GM18499 (cell line): ENCODE results near the gene CLHC1.
"Not testable (repeated sequence)": the region's sequence is repeated elsewhere in the genome, so short reads cannot be mapped to it uniquely, and the experiment has no call there.

Experiments used
- ATAC-seq: cut with Tn5 transposase; IDR thresholded peaks from one replicate; pipeline ENCODE4 v1.9.1; 2021; ENCODE audit warnings: moderate number of reproducible peaks; ENCODE audit not compliant: insufficient read depth, unreplicated experiment

Gene CLHC1

DNA sequence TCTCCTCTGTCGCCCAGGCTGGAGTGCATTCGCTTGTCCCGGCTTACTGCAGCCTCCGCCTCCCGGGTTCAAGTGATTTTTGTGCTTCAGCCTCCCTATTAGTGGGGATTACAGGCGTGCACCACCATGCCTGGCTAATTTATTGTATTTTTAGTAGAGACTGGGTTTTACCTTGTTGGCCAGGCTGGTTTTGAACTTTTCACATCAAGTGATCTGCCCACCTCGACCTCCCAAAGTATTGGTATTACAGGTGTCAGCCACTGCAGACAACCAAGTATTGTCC, 1.5 kb upstream of the CLHC1 start:
- ATAC-seq, result no peak

DNA sequence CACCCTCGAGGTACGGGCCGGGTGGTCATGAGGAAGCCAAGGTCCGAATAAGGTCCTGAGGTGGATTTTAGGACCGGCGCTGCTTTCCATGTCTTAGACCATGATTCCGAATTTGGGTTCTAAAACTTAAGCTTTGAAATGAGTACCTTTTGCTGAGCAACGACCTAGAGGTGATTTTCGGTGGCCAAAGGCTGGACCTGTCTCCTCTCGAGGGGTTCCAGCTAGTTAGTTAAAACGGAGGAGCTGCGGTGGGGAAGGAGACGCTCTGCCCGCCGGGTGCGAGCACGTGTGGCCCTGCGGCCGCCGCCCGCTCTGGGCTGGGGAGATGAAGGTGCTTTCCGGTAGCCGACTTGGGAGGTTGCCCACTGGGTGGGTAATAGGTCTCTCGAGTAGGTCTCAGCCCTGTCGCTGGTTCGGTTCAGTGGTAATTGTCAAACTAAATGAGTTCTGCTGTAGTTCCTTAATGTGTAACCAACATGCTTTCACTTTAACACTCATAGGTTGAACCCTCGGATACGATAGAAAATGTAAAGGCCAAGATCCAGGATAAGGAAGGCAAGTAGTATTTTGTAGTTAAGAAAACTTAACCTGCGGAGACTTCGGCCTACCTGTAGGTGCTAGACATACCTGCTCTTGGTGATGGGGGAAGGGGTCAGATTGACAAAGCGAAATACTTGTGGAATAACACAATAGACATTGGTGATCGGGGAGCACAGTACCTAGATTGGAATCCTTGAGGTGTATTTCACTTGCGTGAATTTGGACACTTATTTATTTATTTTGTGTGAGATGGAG, 967 bp upstream of the CLHC1 start:
- ATAC-seq, result peak; percentile 8

DNA sequence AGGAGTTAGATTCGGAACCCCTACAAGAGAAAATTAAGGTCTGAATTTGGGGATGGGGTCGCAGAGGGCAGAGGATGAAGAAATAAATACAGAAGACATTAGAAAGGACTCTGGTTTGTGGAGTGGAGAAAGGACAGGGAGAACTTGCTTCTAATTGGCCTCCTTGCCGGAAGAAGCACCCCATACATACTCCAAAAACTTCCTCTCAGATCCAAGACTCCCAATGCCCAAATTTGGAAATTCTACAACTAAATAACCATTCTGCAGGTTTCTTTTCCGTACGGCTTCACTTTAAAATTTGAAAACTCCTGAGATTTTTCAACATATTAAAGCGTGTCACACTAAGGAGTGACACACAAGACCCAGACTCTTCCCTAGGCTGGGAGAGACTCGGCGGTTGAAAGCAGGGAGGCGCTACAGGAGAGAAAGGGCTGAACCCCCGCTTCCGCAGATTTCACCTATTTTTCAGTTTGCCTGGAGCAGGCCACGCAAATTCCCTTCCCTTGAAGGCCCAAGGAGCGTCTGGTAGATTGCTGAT, 478 bp downstream of the CLHC1 start:
- ATAC-seq, result no peak

DNA sequence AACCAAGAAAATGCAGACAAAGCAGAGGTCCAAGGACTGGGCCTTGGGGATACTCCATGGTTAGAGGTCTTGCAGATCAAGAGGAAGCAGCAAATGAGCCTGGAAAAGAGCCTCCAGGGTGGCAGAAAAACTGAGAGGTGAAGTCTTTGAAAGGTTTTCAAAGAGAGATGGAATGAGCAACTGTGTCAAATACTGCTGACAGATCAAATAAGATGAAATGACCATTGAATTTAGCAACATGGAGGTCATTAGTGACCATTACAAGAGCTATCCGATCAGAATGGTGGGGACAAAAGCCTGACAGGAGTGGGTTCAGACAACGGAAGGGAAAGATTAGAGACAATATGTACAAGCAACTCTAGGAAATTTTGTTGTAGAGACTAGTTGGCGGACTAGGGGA, 1.5 kb downstream of the CLHC1 start:
- no peak for ATAC-seq

DNA sequence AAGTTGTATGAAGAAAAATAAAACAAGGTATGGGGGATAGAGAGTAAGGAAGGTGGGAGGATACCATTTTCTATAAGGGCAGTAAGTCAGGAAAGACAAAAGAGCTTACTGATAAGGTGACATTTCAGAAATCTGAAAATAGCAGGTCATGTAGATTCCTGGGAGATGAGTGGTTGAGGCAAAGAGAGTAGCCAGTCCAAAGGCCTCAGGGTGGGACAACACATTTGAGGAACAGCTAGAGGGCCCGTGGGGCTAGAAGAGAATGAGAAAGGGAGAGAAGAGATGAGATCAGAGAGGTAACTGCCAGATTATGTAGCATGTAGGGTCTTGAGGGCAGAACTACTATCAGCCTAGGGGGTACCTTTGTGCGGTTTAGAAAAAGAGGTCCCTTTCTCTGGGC, 2.9 kb downstream of the CLHC1 start:
- ATAC-seq, result no peak

DNA sequence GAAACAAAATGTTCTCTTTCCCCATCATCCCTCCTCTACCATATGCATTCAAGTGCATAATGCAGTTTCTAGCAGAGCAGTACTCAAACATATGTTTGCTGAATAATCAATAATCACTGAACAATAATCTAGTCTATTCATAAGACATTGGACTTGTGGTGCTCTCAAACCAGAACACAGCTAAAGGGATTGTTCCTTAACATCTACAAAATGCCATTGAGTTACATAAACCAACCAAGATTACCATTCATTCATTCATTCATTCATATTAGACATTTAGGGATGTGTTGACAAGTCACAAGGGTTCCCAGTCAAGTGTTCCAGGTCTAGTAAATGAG, 3.9 kb downstream of the CLHC1 start:
- ATAC-seq, result no peak

DNA sequence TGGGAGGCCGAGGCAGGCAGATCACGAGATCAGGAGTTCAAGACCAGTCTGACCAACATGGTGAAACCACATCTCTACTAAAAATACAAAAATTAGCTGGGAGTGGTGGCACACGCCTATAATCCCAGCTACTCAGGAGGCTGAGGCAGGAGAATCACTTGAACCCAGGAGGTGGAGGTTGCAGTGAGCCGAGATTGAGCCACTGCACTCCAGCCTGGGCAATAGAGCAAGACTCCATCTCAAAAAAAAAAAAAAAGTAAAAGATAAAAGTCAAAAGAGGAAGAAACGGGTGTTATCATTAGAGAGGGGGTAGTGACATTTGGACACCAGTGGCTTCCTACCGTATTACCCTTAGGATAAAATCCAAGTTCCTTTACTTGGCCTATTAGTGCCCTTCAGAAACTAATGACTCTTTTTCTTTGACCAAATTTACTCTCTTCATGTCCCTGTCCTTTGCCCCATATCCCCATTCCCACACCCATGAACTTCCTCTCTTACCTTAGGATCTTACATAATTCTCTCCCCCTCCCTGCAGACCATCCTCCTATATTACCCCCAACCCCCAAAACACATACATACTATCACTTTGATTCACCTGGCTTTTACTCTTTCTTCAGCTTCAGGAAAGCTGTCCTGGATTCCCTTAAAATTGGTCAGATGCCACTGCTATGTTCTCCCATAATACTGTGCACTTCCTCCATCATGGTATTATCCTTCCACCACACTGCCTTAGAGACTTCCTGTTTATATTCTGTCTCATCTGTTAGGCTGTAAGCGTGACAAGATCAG, 4.5 kb downstream of the CLHC1 start:
- ATAC-seq, result not testable (repeated sequence)

DNA sequence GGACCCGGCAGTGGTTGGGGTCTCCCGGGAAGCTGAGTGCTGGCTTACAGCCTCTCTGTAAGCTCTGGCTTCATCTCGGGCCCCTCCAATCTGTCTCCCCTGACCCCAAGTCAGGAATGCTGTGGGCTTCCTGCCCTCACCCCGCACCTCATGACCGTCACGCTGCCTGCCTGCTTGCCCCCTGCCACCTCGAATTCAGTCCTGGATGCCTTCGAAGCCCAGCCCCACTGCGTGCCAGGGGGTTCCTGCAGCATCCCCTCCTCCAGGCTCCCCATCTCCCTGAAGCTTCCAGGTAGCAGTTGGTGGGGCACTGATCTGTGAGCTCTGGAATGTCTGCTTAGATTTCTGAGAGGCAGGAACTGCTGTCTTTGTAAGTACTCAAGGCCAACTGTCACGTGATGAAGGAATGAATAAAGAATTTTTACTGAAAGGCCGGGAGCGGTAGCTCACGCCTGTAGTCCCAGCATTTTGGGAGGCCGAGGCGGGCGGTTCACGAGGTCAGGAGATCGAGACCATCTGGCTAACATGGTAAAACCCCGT, 6.5 kb downstream of the CLHC1 start:
- no peak for ATAC-seq

DNA sequence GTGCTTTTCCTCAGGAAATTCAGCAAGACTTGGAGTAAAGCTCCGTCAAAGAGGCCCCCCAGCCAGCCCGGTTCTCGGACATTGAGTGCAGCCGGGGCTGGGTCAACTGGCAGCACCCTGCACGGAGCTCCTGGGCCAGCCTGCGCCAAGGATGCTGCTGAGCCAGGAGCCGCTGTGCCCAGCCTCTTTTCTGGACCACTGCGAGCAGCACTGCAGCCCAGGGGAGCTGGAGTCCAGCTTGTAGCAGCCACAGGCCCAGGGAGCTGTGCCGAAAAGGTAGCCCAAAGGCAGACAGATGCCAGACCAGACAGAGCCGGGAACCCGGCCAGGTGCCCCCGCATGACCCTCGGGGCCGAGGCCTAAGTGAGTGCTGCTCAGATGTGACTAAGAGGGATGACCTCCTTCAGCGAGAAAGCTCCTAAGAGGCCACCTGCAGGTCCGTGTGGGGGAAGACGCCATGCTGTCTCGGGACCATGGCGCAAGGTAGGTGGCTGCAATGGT, 7.3 kb downstream of the CLHC1 start:
- ATAC-seq, result no peak

DNA sequence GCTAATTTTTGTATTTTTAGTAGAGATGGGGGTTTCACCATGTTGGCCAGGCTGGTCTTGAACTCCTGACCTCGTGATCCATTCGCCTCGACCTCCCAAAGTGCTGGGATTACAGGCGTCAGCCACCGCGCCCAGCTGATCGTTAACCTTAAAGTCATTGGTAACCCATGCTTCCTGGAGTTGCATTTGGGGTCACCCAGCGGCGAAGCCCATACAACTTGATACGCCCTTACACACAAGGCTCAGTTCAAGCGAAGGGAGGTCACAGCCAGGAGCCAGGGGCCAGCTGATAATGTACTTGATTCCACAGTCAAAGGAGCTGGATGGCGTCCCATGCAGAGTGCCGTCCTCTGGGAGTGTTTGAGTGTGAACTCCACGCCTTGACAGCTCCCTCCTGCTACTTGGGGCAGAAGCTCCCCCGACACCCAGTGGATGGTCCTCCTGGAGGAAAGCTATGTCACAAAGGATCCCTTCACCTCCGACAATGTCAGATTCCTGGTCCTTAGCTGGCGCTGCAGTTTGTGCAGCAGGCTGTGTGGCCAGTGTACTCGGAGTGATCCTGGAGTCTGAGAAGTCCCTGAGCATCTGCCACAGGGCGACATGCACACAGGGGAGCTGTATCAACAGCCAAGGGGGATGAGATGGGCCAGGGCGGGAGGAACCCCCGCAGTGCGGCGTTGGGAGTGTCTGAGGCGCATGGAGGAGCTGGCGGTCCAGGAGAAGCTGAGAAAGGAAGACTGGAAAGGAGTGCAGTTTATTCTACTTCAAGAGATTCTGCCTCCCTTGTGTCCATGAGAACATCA, 7.9 kb downstream of the CLHC1 start:
- no peak for ATAC-seq

DNA sequence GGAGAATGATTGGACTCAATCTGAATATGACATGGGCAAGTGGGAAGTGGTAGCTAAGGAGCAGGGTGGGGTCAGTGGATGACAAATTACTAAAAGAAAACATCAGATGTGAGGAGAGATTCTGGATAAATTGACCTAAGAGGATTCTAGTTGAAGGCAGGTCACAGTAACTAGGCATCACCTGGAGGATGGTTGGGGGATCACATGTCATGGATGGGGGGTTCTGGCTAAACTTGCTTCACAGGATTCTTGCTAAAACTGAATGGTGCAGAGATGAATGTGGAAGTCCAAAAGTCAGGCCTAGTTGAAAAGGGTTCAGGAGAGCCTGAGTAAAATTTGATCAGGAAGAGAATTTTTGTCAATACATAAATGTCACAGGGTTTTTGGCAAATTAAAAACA, 18.3 kb downstream of the CLHC1 start:
- no peak for ATAC-seq

DNA sequence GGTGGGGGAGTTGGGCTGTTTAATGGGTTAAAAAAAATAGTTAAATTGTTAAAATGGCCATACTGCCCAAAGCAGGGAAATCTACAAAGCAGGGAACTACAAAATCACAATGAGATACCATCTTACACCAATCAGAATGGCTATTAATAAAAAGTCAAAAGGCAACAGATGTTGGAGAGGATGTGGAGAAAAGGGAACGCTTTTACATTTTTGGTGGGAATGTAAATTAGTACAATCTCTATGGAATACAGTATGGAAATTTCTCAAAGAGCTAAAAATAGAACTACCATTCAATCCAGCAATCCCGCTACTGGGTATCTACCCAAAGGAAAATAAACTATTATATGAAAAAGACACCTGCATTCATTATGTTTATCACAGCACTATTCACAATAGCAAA, 27.1 kb downstream of the CLHC1 start:
- ATAC-seq, result no peak

DNA sequence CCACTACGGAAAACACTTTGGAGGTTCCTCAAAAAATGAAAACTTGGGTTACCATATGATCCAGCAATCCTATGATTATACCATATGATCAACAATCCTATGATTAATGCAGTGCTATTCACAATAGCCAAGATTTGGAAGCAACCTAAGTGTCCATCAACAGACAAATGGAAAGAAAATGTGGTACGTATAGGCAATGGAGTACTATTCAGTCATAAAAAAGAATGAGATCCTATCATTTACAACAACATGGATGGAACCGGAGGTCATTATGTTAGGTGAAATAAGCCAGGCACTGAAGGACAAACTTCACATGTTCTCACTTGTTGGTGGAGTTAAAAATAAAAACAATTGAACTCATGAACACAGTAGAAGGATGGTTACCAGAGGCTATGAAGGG, 27.6 kb downstream of the CLHC1 start:
- ATAC-seq, result no peak

DNA sequence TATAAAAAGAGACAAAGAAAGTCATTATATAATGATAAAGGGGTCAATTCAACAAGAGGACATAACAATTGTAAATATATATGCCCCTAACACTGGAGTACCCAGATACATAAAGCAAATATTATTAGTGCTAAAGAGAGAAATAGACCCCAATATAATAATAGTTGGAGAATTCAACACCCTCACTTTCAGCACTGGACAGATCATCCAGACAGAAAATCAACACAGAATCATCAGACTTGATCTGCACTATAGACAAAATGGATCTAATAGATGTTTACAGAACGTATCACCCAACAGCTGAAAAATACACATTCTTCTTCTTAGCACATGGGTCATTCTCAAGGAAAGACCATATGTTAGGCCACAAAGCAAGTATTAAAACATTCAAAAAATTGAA, 31.7 kb downstream of the CLHC1 start:
- no peak for ATAC-seq

DNA sequence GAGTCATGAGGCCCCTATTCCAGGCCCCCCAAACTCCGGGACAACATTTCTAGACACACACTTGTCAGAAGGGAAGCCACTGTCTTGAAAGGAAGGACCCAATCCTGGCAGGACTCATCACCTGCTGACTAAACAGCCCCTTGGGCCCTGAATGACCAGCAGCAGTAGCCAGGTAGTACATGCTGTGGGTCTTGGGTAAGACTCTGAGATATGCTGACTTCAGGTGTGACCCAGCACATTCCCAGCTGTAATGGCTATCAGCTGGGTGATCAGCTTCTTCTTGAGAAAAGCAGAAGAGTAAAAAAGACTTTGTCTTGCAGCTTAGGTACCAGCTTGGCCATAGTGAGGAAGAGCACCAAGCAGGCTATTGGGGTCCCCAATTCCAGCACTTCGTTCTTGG, 35.6 kb downstream of the CLHC1 start:
- ATAC-seq, result no peak

DNA sequence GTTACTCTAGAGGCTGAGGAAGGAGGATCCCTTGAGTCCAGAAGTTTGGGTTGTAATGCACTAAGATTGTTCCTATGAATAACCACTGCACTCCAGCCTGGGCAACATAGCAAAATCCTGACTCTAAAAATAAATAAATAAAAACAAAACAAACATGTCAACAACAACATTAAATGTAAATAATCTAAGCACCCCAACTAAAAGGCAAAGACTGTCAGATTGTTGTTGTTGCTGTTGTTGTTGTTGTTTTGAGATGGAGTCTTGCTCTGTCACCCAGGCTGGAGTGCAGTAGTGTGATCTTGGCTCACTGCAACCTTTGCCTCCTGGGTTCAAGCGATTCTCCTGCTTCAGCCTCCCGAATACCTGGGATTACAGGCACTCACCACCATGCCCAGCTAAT, 40.2 kb downstream of the CLHC1 start:
- not testable (repeated sequence) for ATAC-seq

DNA sequence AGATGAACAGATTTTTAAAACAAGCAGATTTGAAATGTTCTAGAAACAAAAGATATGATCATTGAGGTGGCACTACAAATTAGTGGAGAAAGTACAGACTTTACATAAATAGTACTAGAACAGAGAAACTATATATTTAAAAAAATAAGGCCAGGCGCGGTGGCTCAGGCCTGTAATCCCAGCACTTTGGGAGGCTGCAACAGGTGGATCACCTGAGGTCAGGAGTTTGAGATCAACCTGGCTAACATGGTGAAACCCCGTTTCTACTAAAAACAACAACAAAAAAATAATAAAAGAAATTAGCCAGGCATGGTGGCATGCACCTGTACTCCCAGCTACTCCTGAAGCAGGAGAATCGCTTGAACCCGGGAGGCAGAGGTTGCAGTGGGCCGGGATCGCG, 45.3 kb downstream of the CLHC1 start:
- ATAC-seq, result not testable (repeated sequence)

DNA sequence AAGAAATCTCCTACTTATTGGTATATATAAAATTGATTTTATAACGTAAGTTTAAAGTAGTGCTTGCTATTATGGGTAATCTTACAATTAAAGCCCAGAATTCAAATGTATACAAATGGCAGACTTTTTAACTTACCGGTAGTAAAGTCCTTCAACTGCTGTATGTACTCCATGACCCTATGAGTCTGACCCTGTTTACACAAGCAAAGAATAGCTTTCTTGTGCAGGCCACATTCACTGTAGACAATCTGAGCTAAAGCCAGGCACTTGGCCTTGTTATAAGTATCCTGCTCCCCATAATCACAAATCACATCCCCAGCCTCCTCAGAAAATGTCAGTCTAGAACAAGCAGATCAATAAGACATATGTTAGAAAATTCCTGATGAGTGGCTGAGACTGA, 51.7 kb downstream of the CLHC1 start:
- no peak for ATAC-seq

DNA sequence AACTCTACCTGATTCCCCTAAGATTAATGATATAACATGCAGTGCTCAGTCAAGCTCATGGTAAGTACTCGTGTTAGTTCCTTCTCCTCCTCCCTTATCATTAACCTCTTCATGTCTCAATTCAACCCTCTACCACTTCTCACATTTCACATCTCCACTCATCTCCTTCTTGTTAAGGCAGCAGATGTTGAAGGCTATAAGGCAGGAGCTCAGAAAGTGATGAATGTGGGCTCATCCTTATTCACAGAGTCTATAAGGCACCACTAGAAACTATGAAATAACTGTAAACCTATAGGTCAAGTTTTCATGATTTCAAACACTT, 56.0 kb downstream of the CLHC1 start:
- no peak for ATAC-seq

DNA sequence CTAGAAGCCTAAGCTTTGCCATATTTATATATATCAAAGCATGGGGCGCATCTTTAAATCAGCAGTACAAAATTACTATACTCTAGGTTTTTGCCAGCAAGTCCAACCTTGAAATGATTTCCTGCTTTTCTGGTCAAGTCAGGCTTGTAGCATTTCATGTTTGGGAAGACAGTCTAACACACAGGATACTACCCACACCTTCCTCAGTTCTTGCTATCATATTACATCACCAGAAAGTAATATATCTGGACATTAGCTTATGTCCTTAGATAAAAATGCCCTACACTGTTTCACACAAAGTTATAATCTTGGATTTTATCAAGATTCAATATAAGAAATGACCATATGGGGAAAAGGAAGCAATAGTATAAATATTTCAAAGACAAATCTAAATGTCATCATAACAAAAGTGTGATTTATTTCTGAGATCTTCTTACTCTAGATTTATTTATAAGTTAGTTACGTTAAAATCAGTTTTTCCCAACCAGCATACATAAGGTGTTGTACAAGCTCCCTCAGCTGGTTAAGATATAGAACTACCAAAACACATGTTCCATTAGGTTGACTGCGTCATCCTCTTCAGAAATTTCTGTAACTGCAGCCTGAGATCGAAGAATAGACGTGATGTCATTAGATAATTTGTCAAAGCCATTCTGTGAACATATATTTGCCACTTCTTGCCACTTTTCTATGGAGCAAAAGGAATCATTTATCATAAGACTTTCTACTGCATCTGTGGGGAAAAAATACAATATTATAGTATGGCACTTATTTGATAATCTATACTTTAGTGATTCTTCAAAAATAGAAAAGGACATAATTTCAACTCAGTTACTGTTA, 56.6 kb downstream of the CLHC1 start:
- ATAC-seq, result peak; percentile 68
